ENCODE measurements around the gene TSPAN1. TPM values are rescaled to one million over a fixed set of nuclear protein-coding genes. Genes with fewer than 3 reads are reported as not detected.
A peak's percentile ranks its signal among the peaks of the same experiment; 100 is the strongest.
"Not testable (repeated sequence)": the region's sequence is repeated elsewhere in the genome, so short reads cannot be mapped to it uniquely, and the experiment has no call there.

TSPAN1 gene
- total and polyA plus RNA-seq, 4 donors = 2.3 to 26.5 (median 3.5) TPM

DNA sequence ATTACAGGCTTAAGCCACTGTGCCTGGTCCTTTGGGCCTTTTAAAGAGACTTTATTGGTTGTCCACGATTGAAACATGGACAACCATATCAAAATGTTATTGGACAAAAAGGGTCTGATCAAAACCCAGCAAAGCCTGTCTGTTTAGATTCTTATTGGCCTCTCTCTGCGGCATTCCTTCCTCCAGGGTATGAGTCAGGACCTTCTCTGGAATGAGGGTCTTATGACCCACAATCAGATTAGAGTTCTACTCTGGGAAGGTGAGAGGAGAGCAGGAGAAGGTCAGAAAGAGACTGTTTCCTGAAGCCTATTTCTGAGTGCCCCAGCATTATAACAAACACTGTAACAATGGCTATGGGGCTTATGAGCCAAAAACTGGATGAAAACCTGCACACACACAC, 36.2 kb downstream of the TSPAN1 start:
- H3K27ac ChIP-seq (ENCODE audit: low read depth in 1 of 2, low read length in 2 of 2) = no peak overlapping the region
- DNase-seq = no peak
- no peaks in the 10 kb centered on the region for H3K9me3 ChIP-seq (ENCODE audit: control insufficient read depth, low read length)
- no peak for ATAC-seq (ENCODE audit: low FRiP score)
- H3K27me3 ChIP-seq (ENCODE audit: control insufficient read depth in 1 of 2, insufficient read depth in 2 of 2, low read length in 1 of 2) = no peaks in the 10 kb centered on the region
- no peaks in the 10 kb centered on the region for H3K4me1 ChIP-seq (ENCODE audit: control insufficient read depth in 1 of 2, insufficient read depth in 2 of 2, low read length in 2 of 2)
- no peaks in the 10 kb centered on the region for H3K36me3 ChIP-seq (ENCODE audit: control insufficient read depth in 1 of 2, insufficient read depth in 2 of 2, low read length in 1 of 2)
- no peak overlapping the region for H3K4me3 ChIP-seq (ENCODE audit: low read length in 2 of 2)
- WGBS, 2 donors = 78% methylated on average over 2 of the region's 2 CpGs
- intact Hi-C loops (cut with DNase I) = no loop called here

DNA sequence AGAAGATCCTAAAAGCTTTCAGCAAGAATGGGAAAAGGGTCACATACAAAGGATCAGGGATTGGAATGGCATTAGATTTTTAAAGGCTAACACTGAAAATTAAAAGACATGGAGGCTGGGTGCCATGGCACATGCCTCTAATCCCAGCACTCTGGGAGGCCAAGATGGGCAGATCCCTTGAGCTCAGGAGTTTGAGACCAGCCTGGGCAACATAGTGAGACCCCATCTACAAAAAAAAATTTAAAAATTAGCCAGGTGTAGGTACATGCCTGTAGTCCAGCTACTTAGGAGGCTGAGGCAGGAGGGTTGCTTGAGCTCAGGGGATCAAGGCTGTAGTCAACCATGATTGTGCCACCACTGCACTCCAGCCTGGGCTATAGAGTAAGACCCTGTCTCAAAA, 40.6 kb downstream of the TSPAN1 start:
- Histone ChIP-seq H3K36me3 (ENCODE audit: control insufficient read depth in 1 of 2, insufficient read depth in 2 of 2, low read length in 1 of 2) (peaks cover 0 to 3% of the 10 kb centered on the region in 2 donors), H3K27ac (ENCODE audit: low read depth in 1 of 2, low read length in 2 of 2) (no peak overlapping the region), H3K4me1 (ENCODE audit: control insufficient read depth in 1 of 2, insufficient read depth in 2 of 2, low read length in 2 of 2) (no peaks in the 10 kb centered on the region), H3K9me3 (ENCODE audit: control insufficient read depth, low read length) (no peaks in the 10 kb centered on the region), H3K4me3 (ENCODE audit: low read length in 2 of 2) (no peak overlapping the region), H3K27me3 (ENCODE audit: control insufficient read depth in 1 of 2, insufficient read depth in 2 of 2, low read length in 1 of 2) (no peaks in the 10 kb centered on the region)
- DNase-seq (no peak), ATAC-seq (ENCODE audit: low FRiP score) (no peak)
- intact Hi-C loops (cut with DNase I) = no loop called here

DNA sequence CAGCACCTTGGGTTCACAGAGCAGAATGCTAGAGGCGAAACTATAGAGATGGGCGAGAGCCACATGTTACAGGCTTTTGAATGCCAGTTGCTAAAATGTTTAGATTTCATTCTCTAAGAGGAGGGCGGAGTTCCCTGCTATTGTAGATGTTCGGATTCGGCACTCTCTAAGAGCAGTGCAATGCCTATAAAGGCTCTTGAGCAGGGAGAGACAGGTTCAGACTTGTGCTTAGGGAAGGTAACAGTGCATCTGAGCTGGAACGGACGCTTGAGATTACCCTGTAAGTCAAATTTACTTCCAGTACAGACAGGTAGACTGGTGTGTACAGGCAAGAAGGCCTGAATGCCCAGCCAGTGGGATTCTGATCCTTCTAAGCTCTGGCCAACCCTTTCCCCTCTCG, 43.6 kb downstream of the TSPAN1 start:
- no peak overlapping the region for H3K4me3 ChIP-seq (ENCODE audit: low read length in 2 of 2)
- 87 to 92% methylated on average over 8 of the region's 8 CpGs for WGBS, 2 donors
- no peaks in the 10 kb centered on the region for H3K9me3 ChIP-seq (ENCODE audit: control insufficient read depth, low read length)
- H3K27me3 ChIP-seq (ENCODE audit: control insufficient read depth in 1 of 2, insufficient read depth in 2 of 2, low read length in 1 of 2) = no peaks in the 10 kb centered on the region
- H3K36me3 ChIP-seq (ENCODE audit: control insufficient read depth in 1 of 2, insufficient read depth in 2 of 2, low read length in 1 of 2) = peaks cover 0 to 3% of the 10 kb centered on the region in 2 donors
- ATAC-seq (ENCODE audit: low FRiP score) (no peak), DNase-seq (no peak)
- intact Hi-C loops (cut with DNase I) = no loop called here
- no peak overlapping the region for H3K27ac ChIP-seq (ENCODE audit: low read depth in 1 of 2, low read length in 2 of 2)
- no peaks in the 10 kb centered on the region for H3K4me1 ChIP-seq (ENCODE audit: control insufficient read depth in 1 of 2, insufficient read depth in 2 of 2, low read length in 2 of 2)

DNA sequence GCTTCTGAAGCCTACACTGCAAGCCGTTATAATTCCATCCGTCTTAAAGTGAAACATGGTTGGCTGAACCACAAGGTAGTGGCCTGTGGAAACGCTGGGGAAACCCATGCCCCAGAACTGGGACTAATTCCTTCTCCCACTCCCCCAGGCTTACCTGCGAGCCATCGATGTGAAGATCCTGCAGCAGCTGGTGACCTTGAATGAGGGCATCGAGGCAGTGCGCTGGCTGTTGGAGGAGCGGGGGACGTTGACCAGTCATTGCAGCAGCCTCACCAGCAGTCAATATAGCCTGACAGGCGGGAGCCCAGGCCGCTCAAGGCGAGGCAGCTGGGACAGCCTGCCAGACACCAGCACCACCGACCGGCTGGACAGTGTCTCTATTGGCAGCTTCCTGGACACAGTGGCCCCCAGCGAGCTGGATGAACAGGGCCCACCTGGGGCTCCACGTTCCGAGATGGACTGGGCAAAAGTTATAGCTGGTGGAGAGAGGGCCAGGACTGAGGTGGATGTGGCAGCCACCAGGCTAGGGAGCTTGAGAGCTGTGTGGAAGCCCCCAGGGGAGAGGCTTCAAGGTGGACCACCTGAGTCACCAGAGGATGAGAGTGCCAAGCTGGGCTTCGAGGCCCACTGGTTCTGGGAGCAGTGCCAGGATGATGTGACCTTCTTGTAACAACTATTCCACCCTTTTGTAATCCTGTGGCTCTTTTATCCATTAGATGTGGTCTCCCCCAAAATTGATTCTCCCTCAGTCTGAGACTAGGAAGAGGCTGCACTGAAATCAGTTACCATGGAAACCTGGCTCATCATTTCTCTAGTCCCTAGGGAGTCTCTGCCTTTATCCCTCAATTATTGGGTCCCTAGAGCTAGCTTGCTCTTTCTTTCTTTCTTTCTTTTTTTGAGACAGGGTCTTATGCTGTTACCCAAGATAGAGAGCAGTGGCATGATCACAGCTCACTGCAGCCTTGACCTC, 44.9 kb downstream of the TSPAN1 start:
- no peaks in the 10 kb centered on the region for H3K9me3 ChIP-seq (ENCODE audit: control insufficient read depth, low read length)
- intact Hi-C loops (cut with DNase I) = no loop called here
- ATAC-seq (ENCODE audit: low FRiP score) (no peak), DNase-seq (no peak)
- no peaks in the 10 kb centered on the region for H3K4me1 ChIP-seq (ENCODE audit: control insufficient read depth in 1 of 2, insufficient read depth in 2 of 2, low read length in 2 of 2)
- H3K27ac ChIP-seq (ENCODE audit: low read depth in 1 of 2, low read length in 2 of 2) = no peak overlapping the region
- H3K4me3 ChIP-seq (ENCODE audit: low read length in 2 of 2) = no peak overlapping the region
- no peaks in the 10 kb centered on the region for H3K27me3 ChIP-seq (ENCODE audit: control insufficient read depth in 1 of 2, insufficient read depth in 2 of 2, low read length in 1 of 2)
- H3K36me3 ChIP-seq (ENCODE audit: control insufficient read depth in 1 of 2, insufficient read depth in 2 of 2, low read length in 1 of 2) = peaks cover 0 to 3% of the 10 kb centered on the region in 2 donors
- 77 to 78% methylated on average over 18 of the region's 18 CpGs for WGBS, 2 donors

DNA sequence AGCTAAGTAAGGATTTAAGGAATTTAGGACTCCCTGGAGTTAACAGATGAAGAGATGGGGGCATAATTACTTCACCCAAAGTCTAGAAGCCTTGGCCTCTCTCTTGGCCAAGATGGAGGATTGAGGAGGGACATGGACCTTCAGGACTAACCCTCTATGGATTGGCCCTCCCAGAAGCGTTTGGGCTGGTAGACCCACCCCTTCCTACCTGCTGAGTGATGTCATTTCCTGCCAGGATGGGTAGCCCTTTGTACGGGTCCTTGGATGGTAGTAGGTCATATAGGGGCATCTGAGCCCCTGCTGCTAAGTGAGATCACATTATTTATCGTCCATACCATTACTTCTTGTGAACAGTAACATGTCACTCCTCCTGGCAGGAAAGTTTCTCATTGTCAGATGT, 45.9 kb downstream of the TSPAN1 start:
- intact Hi-C loops (cut with DNase I) = no loop called here
- Histone ChIP-seq H3K36me3 (ENCODE audit: control insufficient read depth in 1 of 2, insufficient read depth in 2 of 2, low read length in 1 of 2) (peaks cover 0 to 3% of the 10 kb centered on the region in 2 donors), H3K27ac (ENCODE audit: low read depth in 1 of 2, low read length in 2 of 2) (no peak overlapping the region), H3K9me3 (ENCODE audit: control insufficient read depth, low read length) (no peaks in the 10 kb centered on the region), H3K4me1 (ENCODE audit: control insufficient read depth in 1 of 2, insufficient read depth in 2 of 2, low read length in 2 of 2) (no peaks in the 10 kb centered on the region), H3K27me3 (ENCODE audit: control insufficient read depth in 1 of 2, insufficient read depth in 2 of 2, low read length in 1 of 2) (no peaks in the 10 kb centered on the region), H3K4me3 (ENCODE audit: low read length in 2 of 2) (no peak overlapping the region)
- ATAC-seq (ENCODE audit: low FRiP score) (no peak), DNase-seq (no peak)
- WGBS, 2 donors = 65 to 67% methylated on average over 3 of the region's 3 CpGs

DNA sequence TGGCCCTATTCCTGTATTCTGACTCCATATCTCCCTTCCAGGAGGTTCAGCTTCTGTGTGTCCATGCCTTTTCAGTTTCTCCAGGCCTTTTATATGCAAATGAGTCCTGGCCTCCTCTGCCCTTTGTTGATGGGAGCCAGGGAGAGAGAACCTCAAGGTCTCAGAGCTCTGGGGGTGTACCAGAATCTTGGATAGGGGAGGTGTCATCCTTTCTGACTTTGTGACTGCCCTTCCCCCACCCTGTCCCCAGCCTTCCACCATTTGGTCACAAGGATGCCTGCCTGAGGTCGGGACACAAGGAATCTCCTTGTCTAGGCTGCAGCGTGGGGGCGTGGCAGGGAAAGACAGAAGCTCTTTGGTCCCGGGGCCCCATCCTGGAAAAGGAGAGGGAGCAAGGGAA, 46.9 kb downstream of the TSPAN1 start:
- ATAC-seq (ENCODE audit: low FRiP score) (no peak), DNase-seq (no peak)
- no peaks in the 10 kb centered on the region for H3K9me3 ChIP-seq (ENCODE audit: control insufficient read depth, low read length)
- WGBS, 2 donors = 60 to 63% methylated on average over 4 of the region's 4 CpGs
- H3K27ac ChIP-seq (ENCODE audit: low read depth in 1 of 2, low read length in 2 of 2) = no peak overlapping the region
- intact Hi-C loops (cut with DNase I) = loop anchor here (2.0 kb wide), 3 partner anchors 39 to 185 kb away; partner anchors contain the start of gene P3R3URF (in 1 of the 2)
- no peaks in the 10 kb centered on the region for H3K4me1 ChIP-seq (ENCODE audit: control insufficient read depth in 1 of 2, insufficient read depth in 2 of 2, low read length in 2 of 2)
- H3K4me3 ChIP-seq (ENCODE audit: low read length in 2 of 2) = no peak overlapping the region
- no peaks in the 10 kb centered on the region for H3K27me3 ChIP-seq (ENCODE audit: control insufficient read depth in 1 of 2, insufficient read depth in 2 of 2, low read length in 1 of 2)
- peaks cover 0 to 3% of the 10 kb centered on the region in 2 donors for H3K36me3 ChIP-seq (ENCODE audit: control insufficient read depth in 1 of 2, insufficient read depth in 2 of 2, low read length in 1 of 2)

DNA sequence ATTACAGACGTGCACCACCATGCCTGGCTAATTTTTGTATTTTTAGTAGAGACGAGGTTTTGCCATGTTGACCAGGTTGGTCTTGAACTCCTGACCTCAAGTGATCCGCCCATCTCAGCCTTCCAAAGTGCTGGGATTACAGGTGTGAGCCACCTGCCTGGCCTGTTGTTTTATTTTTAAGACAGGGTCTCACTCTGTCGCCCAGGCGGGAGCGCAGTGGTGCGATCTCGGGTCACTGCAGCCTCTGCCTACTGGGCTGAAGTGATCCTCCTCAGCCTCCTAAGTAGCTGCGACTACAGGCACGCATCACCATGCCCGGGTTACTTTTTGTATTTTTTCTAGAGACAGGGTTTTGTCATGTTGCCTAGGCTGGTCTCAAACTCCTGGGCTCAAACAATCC, 48.2 kb downstream of the TSPAN1 start:
- ATAC-seq (ENCODE audit: low FRiP score); H3K4me3 ChIP-seq (ENCODE audit: low read length in 2 of 2); DNase-seq; H3K27me3 ChIP-seq (ENCODE audit: control insufficient read depth in 1 of 2, insufficient read depth in 2 of 2, low read length in 1 of 2); H3K4me1 ChIP-seq (ENCODE audit: control insufficient read depth in 1 of 2, insufficient read depth in 2 of 2, low read length in 2 of 2); H3K9me3 ChIP-seq (ENCODE audit: control insufficient read depth, low read length); H3K36me3 ChIP-seq (ENCODE audit: control insufficient read depth in 1 of 2, insufficient read depth in 2 of 2, low read length in 1 of 2); H3K27ac ChIP-seq (ENCODE audit: low read depth in 1 of 2, low read length in 2 of 2): not testable (repeated sequence)
- 70 to 74% methylated on average over 11 of the region's 11 CpGs for WGBS, 2 donors
- intact Hi-C loops (cut with DNase I) = loop anchor here (2.0 kb wide), 3 partner anchors 40 to 186 kb away; partner anchors contain the start of gene P3R3URF (in 1 of the 2)

DNA sequence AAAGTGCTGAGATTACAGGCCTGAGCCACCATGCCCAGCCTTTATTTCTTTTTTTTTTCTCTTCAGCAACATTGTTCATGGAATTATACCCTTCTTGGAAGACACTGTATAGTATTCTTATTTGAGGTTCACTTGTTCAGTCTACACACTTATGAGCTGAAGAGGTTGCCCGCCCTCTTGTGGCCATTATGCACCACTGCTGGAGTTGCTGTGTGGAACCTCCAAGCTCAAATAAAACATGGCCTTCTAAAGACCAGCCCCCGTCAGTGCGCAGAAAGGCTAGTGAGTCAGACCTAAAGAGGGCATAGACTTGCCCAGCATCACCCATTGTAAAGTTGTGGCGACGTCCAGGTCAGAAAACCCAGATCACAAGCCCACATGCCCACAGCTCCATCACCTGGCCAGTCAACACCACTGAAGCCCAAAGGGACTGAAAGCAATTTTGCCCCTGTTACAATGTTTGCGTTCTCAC, 48.6 kb downstream of the TSPAN1 start:
- no peaks in the 10 kb centered on the region for H3K27me3 ChIP-seq (ENCODE audit: control insufficient read depth in 1 of 2, insufficient read depth in 2 of 2, low read length in 1 of 2)
- no peaks in the 10 kb centered on the region for H3K9me3 ChIP-seq (ENCODE audit: control insufficient read depth, low read length)
- H3K4me3 ChIP-seq (ENCODE audit: low read length in 2 of 2) = no peak overlapping the region
- peak; percentile 84 for ATAC-seq (ENCODE audit: low FRiP score)
- H3K27ac ChIP-seq (ENCODE audit: low read depth in 1 of 2, low read length in 2 of 2) = peak overlapping the region in 1 of 2 donors; percentile 8
- peaks cover 0 to 3% of the 10 kb centered on the region in 2 donors for H3K36me3 ChIP-seq (ENCODE audit: control insufficient read depth in 1 of 2, insufficient read depth in 2 of 2, low read length in 1 of 2)
- DNase-seq = peak; percentile 75 to 83
- no peaks in the 10 kb centered on the region for H3K4me1 ChIP-seq (ENCODE audit: control insufficient read depth in 1 of 2, insufficient read depth in 2 of 2, low read length in 2 of 2)
- intact Hi-C loops (cut with DNase I) = loop anchor here (2.0 kb wide), 3 partner anchors 41 to 187 kb away; partner anchors contain the start of gene P3R3URF (in 1 of the 2)
- WGBS, 2 donors = 10 to 12% methylated on average over 6 of the region's 6 CpGs

DNA sequence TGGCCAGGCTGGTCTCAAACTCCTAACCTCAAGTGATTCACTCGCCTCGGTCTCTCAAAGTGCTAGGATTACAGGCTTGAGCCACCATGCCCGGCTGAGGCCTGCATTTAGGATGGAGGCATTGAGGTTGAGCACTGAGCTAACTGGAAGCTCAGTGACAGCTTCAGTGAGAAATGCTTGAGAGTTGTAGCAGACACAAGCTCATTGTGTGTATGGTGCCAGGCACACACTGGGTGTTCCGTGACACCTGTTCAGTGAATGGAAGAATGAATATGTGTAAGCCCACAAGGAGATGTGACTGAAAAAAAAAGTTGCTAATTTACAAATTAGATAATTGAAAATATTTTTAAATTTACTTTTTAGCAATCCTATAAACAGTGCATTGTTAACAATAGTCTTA, 50.1 kb downstream of the TSPAN1 start:
- Histone ChIP-seq H3K27ac (ENCODE audit: low read depth in 1 of 2, low read length in 2 of 2) (no peak overlapping the region), H3K9me3 (ENCODE audit: control insufficient read depth, low read length) (no peaks in the 10 kb centered on the region), H3K4me1 (ENCODE audit: control insufficient read depth in 1 of 2, insufficient read depth in 2 of 2, low read length in 2 of 2) (no peaks in the 10 kb centered on the region), H3K36me3 (ENCODE audit: control insufficient read depth in 1 of 2, insufficient read depth in 2 of 2, low read length in 1 of 2) (no peaks in the 10 kb centered on the region), H3K4me3 (ENCODE audit: low read length in 2 of 2) (no peak overlapping the region), H3K27me3 (ENCODE audit: control insufficient read depth in 1 of 2, insufficient read depth in 2 of 2, low read length in 1 of 2) (no peaks in the 10 kb centered on the region)
- intact Hi-C loops (cut with DNase I) = loop anchor here in 1 of 2 donors (2.0 kb wide), 1 partner anchor 188 kb away; no protein-coding TSS in a partner anchor
- 82 to 86% methylated on average over 4 of the region's 4 CpGs for WGBS, 2 donors
- ATAC-seq (ENCODE audit: low FRiP score) (no peak), DNase-seq (no peak)

Measured in aorta (tissue), 5 donors.